ENCODE measurements around the gene NT5DC4. TPM values are rescaled to one million over a fixed set of nuclear protein-coding genes. Genes with fewer than 3 reads are reported as not detected.
A peak's percentile ranks its signal among the peaks of the same experiment; 100 is the strongest.

The NT5DC4 gene
- total RNA-seq, 1 donor from 2014 or later: not detected

GRCh38 chr2:112752667-112753066 is 31.8 kb downstream of the NT5DC4 start:
- DNase-seq (ENCODE audit: low read depth): no peak

GRCh38 chr2:112754564-112754963 is 33.7 kb downstream of the NT5DC4 start:
- DNase-seq (ENCODE audit: low read depth): no peak

- no peak for DNase-seq (ENCODE audit: low read depth)
Measured at GRCh38 chr2:112755444-112755843, 34.6 kb downstream of the NT5DC4 start.

- DNase-seq (ENCODE audit: low read depth): no peak
Measured at GRCh38 chr2:112756207-112756606, 35.4 kb downstream of the NT5DC4 start.

GRCh38 chr2:112757265-112757664 is 36.4 kb downstream of the NT5DC4 start:
- peak; percentile 48 for DNase-seq (ENCODE audit: low read depth)

- DNase-seq (ENCODE audit: low read depth): no peak
Measured at GRCh38 chr2:112758711-112759110, 37.9 kb downstream of the NT5DC4 start.

GRCh38 chr2:112760149-112760548 is 39.3 kb downstream of the NT5DC4 start:
- no peak for DNase-seq (ENCODE audit: low read depth)

GRCh38 chr2:112762276-112762675 is 41.5 kb downstream of the NT5DC4 start:
- DNase-seq (ENCODE audit: low read depth): no peak

GRCh38 chr2:112764071-112765044 is 43.5 kb downstream of the NT5DC4 start, which contains the start of gene CKAP2L:
Gene CKAP2L, minus strand, starts transcription at chr2:112764609. Its CDS starts 11 bp downstream, at chr2:112764598.
- peak; percentile 96 for DNase-seq (ENCODE audit: low read depth)

GRCh38 chr2:112765251-112765650 is 44.4 kb downstream of the NT5DC4 start:
- DNase-seq (ENCODE audit: low read depth): no peak

- no peak for DNase-seq (ENCODE audit: low read depth)
Measured at GRCh38 chr2:112767693-112768330, 47.0 kb downstream of the NT5DC4 start.

- DNase-seq (ENCODE audit: low read depth): peak; percentile 47
Measured at GRCh38 chr2:112768432-112768831, 47.6 kb downstream of the NT5DC4 start.

- no peak for DNase-seq (ENCODE audit: low read depth)
Measured at GRCh38 chr2:112772322-112772721, 51.5 kb downstream of the NT5DC4 start.

GRCh38 chr2:112772911-112773475 is 52.2 kb downstream of the NT5DC4 start:
- DNase-seq (ENCODE audit: low read depth): no peak

GRCh38 chr2:112773556-112773955 is 52.7 kb downstream of the NT5DC4 start:
- no peak for DNase-seq (ENCODE audit: low read depth)

GRCh38 chr2:112774536-112775285 is 53.9 kb downstream of the NT5DC4 start:
- no peak for DNase-seq (ENCODE audit: low read depth)

GRCh38 chr2:112776113-112776512 is 55.3 kb downstream of the NT5DC4 start:
- DNase-seq (ENCODE audit: low read depth): no peak

GRCh38 chr2:112777036-112777435 is 56.2 kb downstream of the NT5DC4 start:
- DNase-seq (ENCODE audit: low read depth): no peak

GRCh38 chr2:112779598-112779997 is 58.8 kb downstream of the NT5DC4 start:
- no peak for DNase-seq (ENCODE audit: low read depth)

GRCh38 chr2:112782234-112782799 is 61.5 kb downstream of the NT5DC4 start:
- no peak for DNase-seq (ENCODE audit: low read depth)

- DNase-seq (ENCODE audit: low read depth): no peak
Measured at GRCh38 chr2:112783187-112783714, 62.4 kb downstream of the NT5DC4 start.
